EL (cell line): ENCODE measurements around the gene POLR1F.

ENCODE experiments used
- DNase-seq: peaks from one replicate; pipeline ENCODE4 v3.0.0-alpha.2; 2016

POLR1F gene

DNA sequence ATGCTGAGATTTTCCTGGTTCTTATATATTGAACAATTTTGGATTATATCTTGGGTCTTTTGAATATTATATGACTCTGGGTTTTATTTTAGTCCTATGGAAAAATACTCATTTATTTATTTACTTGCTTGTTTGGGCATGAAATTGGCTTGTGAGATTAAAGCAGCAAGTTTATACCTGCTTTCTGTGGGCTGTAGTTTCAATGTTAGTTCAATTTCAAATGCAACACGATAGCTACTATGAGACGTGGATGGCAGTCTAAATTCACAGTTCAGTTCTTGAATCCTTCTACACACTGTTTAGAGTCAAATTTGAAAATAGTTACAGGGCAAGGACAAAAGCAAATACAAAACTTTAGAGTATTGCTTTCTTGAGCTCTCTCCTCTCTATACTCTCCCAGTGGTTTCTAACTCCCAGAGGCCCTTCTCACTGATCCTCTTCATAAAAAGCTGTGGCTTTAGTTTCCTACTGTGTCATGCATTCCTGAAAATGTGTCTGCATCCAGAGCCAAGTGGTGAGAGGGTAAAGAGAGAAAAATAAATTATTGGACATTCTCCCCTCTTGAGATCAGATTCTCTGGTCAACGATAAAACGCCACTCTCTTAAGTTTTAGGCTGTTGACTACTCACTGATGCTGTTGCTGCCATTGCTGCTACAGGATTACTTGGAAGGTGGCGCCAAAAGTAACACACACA, 34.4 kb downstream of the POLR1F start:
- DNase-seq, result peak; percentile 19

DNA sequence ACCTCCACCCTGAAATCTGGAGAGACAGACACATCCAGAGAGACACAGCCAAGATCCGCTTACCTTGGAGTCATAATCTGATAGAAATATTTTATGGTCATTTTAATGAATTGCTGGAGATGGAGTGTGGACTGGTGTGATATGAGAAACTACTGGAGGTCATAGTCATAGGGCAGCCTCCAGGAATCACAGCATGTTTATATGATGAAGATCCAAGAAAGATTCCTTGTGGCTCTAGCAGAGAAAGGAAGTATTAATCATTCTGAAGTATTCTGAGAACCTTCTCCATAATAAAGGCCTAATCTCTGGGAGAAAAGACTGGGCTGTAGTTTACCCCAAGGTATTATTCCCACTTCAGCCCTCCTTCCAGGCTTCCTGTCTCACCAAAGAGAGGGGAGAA, 38.0 kb downstream of the POLR1F start:
- DNase-seq, result peak; percentile 21

DNA sequence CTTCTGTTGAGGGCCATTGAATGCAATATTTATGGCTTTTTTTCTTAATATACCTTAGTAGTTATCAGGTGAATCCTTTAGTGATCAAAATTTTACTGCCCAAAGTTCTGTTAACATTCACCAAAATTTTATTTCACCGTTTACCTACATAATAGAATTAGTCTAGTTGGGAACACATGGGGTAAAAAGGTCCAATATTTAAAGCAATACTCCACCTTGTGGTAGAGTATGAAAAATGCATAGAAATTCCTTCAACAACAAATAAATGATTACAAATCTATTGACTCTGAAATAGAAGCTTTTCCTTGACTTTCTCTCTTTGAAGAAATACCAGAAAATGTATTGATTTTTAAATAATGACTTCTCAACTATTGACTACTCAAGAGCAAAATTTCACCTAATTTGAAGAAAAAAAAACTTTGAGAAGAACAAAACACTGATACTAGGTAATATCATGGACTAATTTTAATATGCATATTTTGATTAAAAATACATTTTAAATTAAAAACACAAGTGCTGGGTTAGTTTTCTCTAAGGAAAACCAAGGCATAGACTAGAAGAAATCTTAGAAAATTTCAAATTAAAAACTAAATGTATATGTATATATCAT, 43.3 kb downstream of the POLR1F start:
- peak; percentile 30 for DNase-seq

GRCh38 chr7:19663816-19664462, 44.9 kb downstream of the POLR1F start:
- DNase-seq, result no peak

DNA sequence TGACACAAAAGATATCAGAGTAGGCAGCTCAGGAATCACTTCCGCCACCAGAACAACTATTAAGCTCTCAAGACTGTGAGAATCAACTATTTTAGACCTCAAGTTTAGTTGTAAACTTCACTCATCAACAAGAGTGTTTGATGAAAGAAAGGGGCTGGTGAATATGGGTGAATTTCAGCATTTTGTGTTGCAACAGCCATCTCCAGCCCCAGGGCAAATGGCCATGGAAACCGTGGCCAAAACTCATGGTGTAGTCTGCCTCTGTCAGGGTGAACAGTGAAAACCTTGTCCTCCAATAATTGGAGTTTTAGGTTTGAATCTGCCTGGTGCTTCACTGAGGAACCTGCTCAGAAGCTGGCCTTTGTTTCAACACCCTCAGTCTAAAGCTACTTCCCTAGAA, 60.0 kb downstream of the POLR1F start:
- peak; percentile 19 for DNase-seq
